ENCODE results near the gene AKT3.
"Not testable (repeated sequence)": the region's sequence is repeated elsewhere in the genome, so short reads cannot be mapped to it uniquely, and the experiment has no call there.

Gene AKT3

GRCh38 chr1:243772361-243773050 is 77.5 kb downstream of the AKT3 start:
- DNase-seq, result not testable (repeated sequence)

DNA sequence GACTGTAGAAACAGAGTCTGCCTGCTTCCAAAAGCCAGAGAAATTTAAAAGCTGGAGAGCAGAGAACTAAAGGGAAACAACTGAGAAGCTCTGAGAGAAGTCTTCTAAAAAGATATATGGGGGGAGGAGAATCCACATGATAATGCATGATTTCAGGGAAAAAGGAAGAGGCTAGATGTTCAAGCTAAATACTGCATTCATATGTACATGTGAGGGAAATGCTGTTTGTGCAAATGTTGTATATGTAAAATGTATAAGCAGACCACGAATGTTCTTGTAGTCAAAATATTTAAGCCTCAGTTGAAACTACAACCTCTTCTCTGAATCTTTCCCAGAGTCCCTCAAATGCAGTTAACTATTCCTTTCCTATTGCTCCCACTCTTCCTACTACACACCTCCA is 79.2 kb downstream of the AKT3 start:
- no peak for DNase-seq

DNA sequence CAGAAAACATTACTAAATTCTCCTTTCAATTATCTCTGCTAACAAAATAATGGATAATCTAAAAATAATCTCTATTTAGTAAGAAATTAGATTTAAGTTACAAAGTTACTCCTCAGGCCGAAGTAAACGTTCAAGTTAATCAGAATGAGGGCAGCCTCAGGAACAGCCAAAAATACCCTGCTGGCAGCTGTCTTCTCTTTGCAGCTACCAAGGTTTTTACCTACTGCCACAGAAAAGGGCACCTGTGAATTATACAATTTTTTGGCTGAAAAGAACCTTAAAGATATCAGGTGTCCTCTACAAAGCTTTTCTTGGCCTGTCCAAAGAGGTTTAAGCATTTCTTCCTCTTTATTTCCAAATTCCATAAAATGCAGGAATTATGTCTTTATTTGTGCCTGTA is 84.4 kb downstream of the AKT3 start:
- DNase-seq, result no peak

DNA sequence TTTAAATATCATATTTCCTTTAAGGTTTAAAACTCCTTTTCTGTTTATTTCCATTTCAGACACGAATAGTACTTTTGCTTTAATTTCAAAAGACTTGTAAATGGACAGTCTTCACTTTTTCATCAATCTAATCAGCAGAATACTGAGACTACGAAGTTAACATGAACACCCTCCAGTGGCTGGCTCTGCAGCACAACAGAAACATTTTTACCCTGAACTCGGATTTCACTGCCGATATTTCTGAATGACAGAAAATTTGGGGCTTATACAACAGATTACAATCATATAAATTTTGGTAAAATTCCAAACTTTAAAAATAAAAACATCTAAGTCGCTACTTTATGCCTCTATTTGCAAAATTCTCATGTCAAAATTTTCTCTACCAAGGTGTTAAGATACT is 86.2 kb downstream of the AKT3 start:
- no peak for DNase-seq

GRCh38 chr1:243758647-243759046 is 91.4 kb downstream of the AKT3 start:
- no peak for DNase-seq

GRCh38 chr1:243756529-243756928 is 93.5 kb downstream of the AKT3 start:
- DNase-seq, result no peak

DNA sequence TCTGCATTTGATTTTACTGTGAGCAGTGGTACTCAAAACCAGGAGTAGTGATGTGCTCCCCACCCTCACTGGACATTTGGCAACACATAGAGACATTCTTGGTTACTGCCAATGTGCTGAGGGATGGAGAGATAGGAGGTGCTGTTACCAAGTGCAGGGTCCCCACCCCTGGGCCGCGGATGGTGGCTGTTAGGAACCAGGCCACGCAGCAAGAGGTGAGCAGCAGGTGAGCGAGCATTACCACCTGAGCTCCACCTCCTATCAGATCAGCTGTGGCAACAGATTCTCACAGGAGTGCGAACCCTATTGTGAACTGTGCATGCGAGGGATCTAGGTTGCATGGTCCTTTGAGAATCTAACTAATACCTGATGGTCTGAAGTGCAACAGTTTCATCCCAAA is 95.7 kb downstream of the AKT3 start:
- no peak for DNase-seq

DNA sequence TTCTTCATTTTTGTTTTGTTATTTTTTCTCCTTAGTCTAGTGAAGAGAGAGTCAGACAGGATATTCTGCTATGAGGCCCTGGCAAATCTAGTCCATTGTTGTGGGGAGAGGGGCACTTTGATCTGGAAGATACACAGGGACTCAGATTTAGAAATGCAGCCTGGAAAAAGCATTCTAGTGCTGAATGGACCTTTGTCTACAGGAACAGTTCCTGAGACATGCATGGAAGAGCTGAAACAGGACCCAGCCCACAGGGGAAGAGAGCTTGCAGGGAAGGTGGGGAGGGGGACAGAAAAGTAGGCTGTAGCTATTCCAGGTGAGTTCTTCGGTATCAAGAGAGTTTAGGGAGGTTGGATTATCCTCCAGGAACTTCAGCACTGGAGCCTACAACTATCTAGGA is 98.5 kb downstream of the AKT3 start:
- no peak for DNase-seq

- no peak for DNase-seq
Observed at GRCh38 chr1:243748706-243749283, 101.2 kb downstream of the AKT3 start.

- no peak for DNase-seq
Observed at GRCh38 chr1:243748227-243748626, 101.8 kb downstream of the AKT3 start.

DNA sequence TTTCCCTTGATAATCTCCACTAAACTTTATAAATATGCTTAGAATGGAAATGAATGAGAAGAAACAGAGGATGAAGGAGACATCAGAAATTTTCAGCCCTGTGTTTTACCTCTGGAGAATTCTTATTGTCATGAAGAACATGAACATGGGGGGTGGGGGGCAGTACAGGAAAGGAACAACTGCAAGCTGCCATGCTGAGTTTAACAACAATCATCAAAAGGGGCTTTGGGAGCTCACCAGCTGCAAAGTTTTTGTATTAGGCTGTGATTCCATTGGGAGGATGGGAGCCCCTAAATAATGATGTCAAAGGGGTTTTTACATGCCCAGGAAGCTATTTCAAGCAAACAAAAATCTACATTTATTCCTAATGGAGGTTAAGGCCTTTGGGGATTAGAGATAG is 103.3 kb downstream of the AKT3 start:
- DNase-seq, result no peak

- no peak for DNase-seq
Observed at GRCh38 chr1:243745356-243745755, 104.7 kb downstream of the AKT3 start.

DNA sequence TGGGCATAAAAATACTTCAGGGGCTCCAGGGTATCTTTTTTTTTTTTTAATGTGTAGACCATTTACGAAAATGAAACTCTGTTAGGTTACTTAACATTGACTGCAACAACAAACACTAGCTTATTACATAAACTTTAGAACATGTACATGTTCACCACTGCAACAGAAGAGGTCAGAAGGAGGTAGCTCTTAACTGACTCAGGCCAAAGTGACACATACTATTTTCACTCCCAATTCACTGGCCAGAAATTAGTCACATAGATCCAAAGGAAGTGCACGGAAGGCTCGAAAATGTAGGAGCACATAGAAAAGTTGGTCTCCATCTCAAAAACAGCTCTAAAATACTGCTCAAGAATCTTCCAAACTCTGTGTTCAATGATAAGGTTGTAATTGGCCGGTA is 107.2 kb downstream of the AKT3 start:
- DNase-seq, result no peak

- no peak for DNase-seq
Observed at GRCh38 chr1:243740255-243740999, 109.6 kb downstream of the AKT3 start.

DNA sequence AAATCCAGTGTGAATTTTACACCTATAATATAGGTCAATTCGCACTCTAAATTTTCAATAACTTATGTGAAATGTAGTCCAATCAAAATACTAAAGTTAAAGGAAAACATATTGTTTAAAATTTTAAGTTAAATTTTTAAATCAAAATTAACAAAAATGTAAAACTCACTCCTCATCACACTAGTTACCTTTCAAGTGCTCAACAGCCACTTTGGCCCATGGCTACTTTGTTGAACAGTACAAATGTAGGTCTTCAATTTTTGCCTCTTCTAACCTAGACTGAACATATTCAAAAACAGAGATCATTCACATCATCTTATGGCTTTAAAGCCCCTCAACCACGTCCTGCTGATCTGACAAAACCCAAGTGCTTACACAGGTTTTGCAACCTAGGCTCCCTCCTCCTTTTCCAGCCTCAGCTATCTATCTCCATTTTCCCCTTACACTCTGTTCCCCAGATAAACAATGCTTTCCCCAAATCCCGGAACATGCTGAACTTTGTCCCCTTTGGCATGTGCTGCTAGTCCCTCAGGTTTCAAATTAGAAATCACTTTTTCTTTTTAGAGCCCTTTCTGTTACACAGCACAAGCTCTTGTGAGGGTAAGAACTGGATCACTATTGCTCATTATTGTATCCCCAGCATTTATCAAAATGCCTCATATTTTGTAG is 110.6 kb downstream of the AKT3 start:
- DNase-seq, result no peak

- no peak for DNase-seq
Observed at GRCh38 chr1:243738020-243738419, 112.0 kb downstream of the AKT3 start.

GRCh38 chr1:243735457-243735856 is 114.6 kb downstream of the AKT3 start:
- no peak for DNase-seq

- no peak for DNase-seq
Observed at GRCh38 chr1:243734308-243734695, 115.7 kb downstream of the AKT3 start.

DNA sequence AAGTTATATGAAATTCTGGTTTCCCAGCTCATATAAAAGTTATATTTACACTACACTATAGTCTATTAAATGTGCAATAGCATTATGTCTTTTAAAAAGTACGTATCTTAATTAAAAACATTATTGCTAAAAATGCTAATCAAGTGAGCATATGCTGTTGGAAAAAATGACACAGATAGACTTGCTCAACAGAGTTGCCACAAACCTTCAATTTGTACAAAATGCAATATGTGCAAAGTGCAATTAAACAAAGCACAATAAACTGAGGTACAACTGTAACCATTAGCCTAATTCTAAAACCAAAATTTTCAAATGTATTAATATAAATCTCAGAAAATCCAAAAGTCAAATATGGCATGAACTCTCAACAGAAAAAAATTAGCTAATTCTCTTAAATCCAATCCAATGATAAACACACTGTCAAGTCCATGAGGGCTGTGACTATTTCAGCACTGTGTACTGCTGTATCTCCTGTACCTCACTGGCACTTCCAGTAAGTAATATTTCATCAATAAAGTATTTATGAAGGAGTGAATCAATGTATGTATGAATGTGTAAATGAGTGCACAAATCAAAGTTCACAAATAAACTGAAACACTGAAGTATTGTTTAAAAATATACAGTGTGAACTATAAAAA is 116.3 kb downstream of the AKT3 start:
- DNase-seq, result no peak

- DNase-seq, result no peak
Observed at GRCh38 chr1:243732637-243733036, 117.4 kb downstream of the AKT3 start.

DNA sequence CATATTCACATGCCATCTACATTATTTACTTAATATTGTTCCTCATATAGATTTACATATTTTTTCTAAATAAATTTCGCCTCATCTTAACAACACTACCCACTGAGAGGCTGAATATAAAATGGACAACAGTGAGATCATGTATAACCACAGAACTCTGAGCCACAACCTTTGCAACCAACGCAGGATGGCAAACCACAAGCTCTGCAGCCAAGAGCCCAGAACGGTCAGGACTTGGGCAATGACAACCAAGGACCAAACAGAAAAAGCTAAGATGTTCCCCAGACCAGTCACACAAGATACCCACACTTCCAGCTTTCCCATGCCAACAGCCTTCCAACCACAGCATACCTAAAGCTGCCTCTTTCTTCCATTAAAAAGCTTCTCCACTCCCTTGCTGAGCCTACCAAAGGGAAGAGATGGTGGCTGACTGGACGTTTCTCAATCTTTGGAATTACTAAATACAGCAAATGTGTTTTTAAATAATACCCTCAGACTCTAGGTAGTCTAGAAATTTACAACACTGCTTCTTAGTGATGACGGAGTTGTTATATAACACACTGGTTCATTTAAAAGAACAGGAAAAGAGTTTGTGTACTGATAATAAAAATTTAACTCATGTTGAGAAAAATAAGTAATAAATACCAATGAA is 117.9 kb downstream of the AKT3 start:
- DNase-seq, result no peak

DNA sequence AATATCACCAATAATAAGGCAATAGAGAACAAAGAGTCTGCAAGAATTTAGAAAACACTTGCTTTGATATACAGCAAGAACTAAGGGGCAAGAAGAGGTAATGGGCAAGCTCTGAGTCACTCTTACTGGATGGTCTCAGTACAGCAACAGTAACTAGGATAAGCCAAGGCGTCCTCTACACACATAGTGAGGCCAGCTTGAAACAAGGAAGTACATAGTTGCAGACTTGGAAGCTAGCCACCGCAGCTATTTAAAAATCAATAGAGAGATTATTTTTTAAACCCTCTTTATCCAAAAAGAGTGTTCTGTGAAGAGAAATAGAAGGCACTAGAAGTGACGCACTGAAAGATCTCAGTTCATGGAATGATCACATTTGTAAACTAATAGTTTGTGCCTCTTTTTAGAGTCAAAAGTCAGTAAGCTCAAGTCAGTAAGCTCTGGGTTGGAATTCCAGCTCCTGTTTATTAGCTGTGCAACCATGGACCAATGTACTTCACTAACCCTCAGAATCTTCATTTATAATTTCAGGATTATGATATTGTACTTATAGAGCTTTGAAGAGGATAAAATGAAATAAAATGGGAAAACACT is 118.6 kb downstream of the AKT3 start:
- DNase-seq, result no peak

All from activated gamma-delta T cell treated with Interleukin-2 at 50 U/mL for 16 hours (primary cell).